ENCODE data around the gene TF.

Gene TF

DNA sequence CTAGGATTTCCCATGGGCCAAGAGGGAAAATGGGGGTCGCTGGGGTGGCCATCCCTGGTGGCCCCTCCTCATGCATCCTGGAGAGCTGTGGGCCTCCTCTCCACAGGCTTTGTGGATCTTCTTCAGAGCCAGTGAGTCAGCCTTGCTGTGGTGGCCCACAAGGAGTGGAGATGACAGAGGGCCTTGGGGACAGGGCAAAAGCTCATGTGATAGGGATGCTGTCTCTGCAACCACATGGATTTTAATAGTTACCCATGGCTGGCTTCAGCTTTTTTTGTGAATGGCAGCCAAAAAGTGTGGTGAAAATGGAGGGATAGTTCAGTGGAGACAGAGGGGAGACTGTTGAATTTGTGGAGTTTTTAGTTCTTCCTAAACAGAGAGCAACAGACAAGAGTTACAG lies 1.2 kb downstream of the TF start:
- DNase-seq (ENCODE audit: low spot score) = no peak

DNA sequence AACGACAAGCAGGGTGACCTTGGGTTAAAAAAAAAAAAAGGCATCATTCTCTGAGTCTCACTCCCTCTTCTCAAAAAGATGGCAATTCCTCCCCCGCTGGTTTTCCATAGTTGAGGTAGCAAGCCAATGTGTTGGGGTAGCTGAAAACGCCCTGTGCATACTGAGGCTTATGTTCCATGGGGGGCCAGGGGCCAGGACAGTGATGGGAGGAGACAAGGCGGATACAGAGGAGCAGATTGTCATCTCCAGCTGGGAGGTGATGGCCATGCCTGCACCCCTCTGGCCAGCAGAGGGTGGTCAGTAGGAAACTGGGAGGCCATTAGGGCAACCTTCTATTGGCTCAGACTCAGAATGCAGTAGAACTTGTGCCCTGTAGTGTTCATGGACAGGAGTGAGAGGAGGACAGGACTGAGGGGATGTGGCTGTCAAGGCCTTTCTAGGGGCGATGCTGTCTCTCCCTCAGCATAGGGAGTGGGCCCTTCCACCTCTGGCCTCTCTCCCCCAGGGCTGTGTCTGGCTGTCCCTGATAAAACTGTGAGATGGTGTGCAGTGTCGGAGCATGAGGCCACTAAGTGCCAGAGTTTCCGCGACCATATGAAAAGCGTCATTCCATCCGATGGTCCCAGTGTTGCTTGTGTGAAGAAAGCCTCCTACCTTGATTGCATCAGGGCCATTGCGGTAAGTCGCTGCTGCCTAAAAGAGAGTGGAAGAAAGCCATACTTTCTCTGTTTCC lies 1.9 kb downstream of the TF start:
- no peak for DNase-seq (ENCODE audit: low spot score)

DNA sequence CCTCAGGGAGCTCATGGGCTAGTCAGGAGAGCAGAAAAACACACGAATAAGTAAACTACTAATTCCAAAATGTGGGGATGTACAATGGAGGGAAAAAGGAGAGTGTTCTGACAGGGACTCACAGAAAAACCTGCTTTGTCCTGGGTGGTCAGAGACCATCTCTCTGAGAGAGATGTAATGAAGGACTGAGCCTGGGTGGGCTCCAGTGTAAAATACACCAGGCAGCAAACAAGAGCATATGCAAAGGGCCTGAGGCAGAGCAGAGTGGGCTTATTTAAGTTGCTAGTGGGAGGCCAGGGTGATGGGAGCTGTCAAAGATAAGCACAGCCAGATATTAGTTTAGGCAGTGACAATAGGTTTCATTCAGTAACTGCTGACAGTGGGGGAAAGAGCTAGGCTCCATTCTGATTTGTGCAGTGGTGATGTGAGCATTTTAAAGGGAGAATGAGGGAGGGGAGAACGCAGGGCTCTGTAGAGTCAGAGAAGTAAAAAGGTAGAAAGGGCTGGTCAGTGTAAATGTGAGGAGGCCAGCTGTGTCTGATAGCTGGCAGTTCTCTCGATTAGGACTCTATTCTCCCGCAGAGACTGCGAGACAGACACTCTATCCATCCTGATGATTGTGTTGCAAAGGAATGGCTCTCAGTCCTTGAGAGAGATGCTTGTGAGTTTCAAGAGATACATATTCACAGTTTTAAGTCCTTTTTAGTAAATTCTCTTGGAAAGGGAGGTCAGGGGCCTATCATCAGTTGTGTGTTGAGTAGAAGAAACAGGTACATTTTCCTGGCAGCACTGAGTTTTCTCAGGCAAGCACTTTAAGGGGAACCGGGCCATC lies 3.5 kb downstream of the TF start:
- DNase-seq (ENCODE audit: low spot score) = no peak

DNA sequence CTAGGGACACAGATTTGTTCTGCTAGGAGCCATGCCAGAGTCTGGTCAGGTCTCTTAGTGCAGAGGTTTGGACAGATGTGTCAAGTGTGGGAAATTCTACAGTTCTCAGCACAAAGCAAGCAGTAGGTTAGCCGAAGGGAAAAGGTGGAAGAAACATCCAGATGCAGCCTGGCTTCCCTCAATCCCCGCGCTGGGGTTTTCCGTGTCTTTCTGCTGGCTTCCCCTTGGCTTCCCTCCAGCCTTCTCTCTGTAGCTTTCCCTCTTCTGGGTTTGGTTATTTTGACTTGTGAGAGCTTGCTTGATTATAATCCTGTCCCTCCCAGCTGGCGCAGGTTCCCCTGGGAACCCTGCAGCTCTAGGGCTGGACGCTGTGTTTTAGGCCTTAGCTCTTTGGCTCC lies 4.1 kb downstream of the TF start:
- DNase-seq (ENCODE audit: low spot score) = no peak

DNA sequence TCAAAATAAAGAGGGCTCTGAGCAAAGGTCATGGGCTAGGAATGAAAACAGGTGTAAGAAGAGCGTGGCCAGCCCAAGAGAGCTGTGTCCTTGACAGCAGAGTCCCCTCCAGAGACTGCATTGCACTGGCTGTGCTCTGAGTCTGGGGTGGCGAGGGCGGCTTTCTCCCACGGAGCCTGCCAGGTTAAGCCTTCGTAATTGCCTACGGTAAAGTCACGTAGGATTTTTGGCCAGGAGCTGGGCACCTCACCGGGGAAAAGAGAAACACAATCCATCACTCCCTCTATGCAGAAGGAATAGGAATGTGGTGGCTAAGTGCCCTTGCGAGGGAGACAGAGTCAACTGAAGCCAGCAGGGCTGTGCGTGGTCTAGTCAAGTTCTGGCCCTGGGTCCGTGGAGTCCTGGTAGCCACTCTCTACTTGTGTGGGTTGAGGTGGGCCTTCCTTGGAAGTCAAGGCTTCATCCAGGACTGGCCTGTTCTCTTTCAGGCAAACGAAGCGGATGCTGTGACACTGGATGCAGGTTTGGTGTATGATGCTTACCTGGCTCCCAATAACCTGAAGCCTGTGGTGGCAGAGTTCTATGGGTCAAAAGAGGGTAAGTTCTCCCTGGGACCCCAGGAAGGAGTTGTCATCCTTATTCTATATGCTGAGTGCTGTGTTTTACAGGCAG lies 7.0 kb downstream of the TF start:
- DNase-seq (ENCODE audit: low spot score) = no peak

DNA sequence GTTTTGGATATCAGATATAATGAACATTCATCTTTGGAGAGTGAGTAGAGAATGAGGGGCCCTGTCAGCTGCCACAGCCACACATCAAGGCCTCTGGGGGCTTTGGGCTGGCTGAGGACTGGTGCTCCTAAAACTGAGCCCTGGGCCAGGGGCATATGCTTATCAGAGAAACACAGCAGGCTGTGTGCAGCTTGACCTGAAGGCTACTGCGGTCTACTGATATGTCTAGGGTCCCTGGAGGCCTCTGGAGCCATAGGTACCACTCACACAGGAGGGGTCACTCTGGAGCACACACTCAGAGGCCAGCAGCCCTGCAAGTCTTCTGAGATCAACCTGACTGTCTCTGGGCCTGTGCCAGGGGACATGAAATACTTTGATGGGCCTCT lies 7.6 kb downstream of the TF start:
- no peak for DNase-seq (ENCODE audit: low spot score)

DNA sequence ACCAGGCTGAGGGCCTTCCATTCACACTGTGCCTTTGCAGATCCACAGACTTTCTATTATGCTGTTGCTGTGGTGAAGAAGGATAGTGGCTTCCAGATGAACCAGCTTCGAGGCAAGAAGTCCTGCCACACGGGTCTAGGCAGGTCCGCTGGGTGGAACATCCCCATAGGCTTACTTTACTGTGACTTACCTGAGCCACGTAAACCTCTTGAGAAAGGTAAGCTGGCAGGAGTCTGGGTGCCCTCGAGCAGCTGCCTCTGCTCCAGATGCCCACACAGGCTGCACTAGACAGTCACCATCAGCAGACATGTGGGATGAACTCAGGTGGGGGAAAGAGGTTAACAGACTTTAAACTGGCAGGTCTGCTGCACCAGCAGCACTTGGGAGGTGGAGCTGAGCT lies 8.3 kb downstream of the TF start:
- DNase-seq (ENCODE audit: low spot score) = no peak

DNA sequence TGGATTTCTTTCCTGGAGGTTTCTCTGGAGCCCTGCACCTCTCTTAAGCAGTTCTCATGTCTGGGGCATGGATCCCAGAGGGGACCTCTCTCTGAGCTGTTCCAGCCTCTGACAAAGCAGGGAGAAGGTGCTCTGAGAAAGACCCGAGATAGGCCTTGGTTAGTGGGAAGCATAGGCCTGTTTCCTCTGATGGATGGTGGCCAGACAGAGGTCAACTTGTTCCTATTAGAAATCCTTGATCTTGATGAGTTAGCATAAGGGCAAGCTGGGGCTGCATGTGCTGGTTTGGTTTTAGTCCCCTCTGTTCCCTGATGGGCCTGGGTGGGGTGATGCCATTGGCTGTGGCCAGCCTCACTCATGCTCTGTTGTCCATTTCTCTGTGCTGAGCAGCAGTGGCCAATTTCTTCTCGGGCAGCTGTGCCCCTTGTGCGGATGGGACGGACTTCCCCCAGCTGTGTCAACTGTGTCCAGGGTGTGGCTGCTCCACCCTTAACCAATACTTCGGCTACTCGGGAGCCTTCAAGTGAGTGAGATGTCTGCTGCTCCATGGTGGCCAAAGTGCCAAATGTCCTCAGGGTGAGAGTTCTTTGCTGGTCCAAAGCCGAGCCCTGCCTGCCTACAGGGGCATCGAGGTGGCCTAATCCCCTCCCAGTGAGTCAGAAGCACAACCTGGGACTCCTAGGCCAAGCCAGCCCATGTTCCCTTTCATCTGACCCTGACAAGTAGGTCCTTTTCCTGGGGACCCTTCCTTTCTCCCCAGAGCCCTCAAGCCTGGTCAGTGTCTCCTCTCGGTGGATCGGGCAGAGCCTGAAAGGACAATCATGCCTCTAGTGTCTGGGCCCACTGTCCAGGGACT lies 9.0 kb downstream of the TF start:
- no peak for DNase-seq (ENCODE audit: low spot score)

DNA sequence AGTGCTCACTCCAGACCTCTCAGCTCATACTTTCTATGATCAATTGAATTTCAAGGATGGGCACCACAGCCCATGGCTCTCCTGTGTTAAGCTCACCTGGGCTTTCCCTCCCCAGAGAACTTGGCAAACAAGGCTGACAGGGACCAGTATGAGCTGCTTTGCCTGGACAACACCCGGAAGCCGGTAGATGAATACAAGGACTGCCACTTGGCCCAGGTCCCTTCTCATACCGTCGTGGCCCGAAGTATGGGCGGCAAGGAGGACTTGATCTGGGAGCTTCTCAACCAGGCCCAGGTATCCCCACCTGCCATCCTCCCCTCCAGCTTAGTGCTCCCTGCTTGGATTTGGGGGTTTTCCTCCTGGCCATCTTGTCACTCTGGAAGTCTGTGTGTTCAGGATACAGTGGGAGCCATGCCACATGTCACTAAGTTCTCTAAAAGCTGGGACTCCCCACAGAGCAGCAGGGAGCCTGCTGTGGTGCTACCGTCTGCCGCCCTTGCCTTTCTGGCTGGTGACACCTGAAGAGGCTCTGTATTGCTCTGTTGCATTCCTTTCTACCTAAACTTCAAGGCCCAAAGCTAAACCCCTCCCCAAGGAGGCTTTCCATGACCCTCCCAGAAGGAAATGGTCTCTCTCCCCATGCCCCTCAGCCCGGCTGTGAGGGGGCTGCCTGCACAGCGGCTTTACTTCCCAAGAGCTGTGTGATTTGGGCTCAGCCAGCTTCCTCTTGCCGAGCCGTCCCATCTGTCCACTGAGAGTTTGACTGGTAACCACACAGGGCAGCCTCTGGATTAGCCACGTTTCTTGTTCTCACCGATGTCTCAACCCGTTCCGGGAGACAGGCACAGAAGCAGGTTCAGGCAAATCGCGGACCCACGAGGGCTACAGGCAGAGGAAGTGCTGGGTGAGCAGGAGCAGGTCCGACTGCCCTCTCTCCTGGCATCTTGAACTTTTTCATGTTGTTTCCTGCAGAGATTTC lies 10.8 kb downstream of the TF start:
- DNase-seq (ENCODE audit: low spot score) = no peak

DNA sequence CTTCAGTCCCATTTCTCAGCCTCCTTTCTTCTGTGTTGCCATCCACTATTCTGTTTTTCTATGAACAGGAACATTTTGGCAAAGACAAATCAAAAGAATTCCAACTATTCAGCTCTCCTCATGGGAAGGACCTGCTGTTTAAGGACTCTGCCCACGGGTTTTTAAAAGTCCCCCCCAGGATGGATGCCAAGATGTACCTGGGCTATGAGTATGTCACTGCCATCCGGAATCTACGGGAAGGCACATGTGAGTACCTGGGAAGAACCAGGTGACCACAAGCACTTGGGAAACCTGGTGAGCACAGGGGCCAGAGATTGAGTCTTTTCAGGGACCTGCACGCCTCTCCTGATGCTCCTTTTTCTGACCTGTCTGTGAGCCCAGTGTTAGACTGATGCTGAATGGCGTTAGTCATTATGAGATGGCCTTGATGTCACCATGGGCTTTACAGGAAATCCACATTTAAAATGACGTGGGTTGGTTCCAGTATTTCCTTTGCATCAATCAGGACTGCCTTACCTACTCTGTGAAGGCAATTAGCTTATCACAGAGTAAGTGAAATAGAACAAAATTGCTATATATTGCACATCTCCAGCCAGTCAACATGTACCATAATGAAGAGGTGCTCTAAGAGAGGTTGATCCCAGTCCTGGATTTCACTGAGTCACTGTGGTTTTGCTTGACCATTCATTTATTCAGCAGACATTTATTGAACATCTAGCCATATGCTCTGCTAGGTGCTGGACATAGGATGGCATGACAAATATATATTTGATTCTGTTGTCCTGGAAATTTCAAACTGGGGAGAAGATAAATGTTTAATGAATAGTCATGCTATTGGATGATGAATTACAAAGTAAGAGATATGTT lies 11.7 kb downstream of the TF start:
- no peak for DNase-seq (ENCODE audit: low spot score)

DNA sequence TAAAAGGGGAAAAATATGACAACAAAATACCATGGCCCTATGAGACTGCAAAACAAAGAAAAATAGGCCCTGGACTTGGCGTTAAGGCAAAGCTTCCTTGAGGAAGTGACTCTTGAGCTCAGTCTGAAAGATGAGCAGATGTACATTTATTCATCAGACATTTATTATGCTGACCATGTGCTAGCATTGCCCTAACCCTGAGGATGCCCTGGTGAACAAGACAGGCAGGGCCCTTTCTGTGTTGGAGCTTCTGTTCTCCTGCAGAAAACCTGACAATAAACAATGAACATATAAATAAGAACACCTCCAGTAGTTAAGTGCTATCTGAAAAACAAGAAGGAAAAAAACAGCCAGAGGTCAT lies 12.4 kb downstream of the TF start:
- DNase-seq (ENCODE audit: low spot score) = no peak

DNA sequence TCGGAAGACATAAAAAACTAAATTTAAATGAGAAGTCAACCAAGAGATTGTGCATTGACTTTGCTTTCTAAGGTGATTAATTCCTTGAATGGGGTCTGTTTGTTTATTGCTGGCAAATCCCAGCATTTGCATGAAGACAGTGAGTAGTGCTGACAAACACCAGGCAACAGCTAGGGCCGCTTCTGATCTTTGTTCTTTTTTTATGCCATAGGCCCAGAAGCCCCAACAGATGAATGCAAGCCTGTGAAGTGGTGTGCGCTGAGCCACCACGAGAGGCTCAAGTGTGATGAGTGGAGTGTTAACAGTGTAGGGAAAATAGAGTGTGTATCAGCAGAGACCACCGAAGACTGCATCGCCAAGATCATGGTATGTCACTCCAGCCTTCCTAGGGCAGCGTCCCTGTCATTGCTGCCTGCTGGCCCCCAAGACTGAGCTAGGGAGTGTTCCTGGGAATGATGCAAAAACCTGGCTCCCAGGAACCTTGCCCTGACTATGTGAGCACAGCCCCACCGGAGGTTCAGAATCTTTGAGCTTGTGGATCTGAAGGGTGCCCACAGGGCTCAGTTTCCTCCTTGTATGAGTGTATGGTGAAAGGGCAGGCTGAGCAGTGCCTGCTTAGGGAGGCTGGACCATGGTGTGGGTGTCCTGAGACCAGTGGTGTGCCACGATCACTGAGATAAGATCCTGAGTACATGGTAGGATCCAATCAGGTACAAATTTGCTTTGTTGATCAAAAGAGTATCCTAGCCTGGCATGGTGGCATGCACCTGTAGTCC lies 13.0 kb downstream of the TF start:
- no peak for DNase-seq (ENCODE audit: low spot score)

DNA sequence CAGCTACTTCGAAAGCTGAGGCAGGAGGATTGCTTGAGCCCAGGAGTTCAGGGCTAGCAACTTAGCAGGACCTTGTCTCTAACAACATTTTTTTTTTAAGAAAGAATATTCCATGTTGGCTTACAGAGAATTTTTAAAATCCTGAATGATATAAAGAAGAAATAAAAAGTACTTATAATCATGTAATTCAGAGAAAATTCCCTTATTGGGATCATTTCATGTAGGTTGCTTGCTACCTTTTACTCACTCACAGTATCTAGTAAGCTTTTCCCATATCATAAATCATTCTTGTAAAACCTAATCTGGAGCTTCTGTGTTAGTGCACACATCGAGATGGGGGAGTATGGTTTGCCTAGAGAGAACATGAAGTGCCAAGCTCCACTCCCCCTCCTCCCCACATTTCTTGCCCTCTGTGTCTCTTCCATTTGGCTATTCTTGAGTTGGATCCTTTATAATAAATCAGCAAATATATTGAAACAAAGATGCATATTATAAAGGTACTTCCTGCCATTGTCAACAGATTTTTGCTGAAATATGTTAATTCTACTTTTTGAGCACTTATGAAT lies 13.6 kb downstream of the TF start:
- no peak for DNase-seq (ENCODE audit: low spot score)

DNA sequence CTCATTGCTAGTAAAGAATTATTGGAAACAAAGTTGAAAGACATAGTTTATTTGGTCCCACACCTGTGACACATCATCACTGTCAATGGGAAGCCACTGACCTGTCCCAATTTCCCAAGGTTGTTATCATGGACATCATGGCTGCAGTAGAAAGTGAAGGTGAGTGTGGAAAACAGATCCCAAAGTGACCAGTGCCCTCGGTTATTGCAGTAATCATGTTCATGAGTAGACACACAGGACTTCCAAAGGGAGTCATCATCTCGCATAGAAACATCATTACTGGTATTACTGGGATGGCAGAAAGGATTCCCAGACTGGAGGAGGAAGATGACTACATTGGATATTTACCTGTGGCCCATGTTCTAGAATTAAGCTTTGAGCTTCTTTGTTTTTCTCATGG lies 14.7 kb downstream of the TF start:
- no peak for DNase-seq (ENCODE audit: low spot score)

DNA sequence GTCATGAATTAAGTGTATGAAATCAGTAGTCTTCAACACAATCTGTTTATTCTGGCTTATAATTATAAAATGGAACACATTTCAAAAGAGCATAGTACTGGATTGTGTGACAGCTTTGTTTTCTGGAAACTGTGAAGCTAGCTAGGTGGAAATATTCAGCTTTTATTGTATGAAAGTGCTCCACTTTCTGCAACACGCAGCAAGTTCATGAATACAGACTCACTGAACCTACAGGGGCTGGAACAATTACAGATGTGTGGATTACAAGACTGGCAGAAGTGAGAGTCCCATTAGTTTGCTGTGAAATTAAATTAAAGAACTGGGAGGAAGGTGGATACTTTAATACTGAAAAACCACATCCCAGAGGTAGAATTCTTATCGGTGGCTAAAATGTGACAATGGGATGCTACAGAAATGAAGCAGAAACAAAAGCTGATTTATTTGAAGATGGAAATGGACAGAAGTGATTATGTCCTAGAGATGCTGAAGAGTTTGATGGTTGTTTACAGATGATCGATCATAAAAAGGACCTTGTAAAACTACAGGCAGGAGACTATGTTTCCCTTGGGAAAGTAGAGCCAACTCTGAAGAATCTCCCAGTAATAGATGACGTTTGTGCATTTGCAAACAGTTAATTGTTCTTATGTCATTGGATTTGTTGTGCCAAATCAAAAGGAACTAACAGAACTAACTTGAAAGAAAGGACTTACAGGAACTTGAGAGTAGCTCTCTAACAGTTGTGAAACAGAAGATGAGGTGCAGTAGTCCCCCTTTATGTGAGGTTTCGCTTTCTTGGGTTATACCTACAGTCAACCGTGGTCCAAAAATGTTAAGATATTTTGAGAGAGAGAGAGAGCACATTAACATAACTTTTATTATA lies 15.7 kb downstream of the TF start:
- no peak for DNase-seq (ENCODE audit: low spot score)

DNA sequence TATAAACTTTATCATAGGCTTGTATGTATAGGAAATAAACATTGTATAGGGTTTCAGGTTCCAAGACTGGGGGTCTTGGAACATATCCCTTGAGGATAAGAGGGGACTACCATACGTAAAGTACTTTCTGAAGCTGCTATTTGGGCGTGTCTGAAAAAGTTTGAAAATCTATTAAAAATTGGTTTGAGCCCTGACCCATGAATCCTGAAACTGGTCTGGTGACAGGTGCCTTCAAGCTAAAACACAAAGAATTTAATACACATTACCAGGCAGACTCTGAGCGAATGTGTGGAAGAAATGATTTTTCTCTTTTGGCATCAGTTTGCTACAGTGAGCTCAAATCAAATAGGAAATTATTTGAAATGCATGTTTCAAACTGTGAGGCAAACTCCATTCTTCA lies 16.3 kb downstream of the TF start:
- no peak for DNase-seq (ENCODE audit: low spot score)

Data from SK-N-DZ (cell line).